Measurements from ENCODE around the gene BACE2.

The BACE2 gene

GRCh38 chr21:41326414-41327080 is 158.6 kb downstream of the BACE2 start:
- Histone ChIP-seq H3K9me3 (no peaks in the 10 kb centered on the region), H3K27me3 (peaks cover 0 to 2% of the 10 kb centered on the region in 2 donors), H3K36me3 (no peaks in the 10 kb centered on the region), H3K27ac (no peak overlapping the region), H3K4me3 (no peak overlapping the region), H3K4me1 (no peaks in the 10 kb centered on the region)
- DNase-seq, result no peak
- TF ChIP-seq CTCF (IDR thresholded peaks at IDR 0.05), result no peak
- intact Hi-C loops (cut with DNase I; ENCODE audit: low total_unique reads), result no loop called here

- intact Hi-C loops (cut with DNase I; ENCODE audit: low total_unique reads), result no loop called here
- peaks cover 0 to 2% of the 10 kb centered on the region in 2 donors for H3K27me3 ChIP-seq
Measured at GRCh38 chr21:41327753-41328152, 159.8 kb downstream of the BACE2 start.

GRCh38 chr21:41328660-41329607 is 161.0 kb downstream of the BACE2 start:
- Histone ChIP-seq H3K4me1 (no peaks in the 10 kb centered on the region), H3K27ac (no peak overlapping the region), H3K36me3 (no peaks in the 10 kb centered on the region), H3K4me3 (no peak overlapping the region), H3K27me3 (no peaks in the 10 kb centered on the region), H3K9me3 (peaks cover 0 to 7% (median 0%) of the 10 kb centered on the region in 3 donors)
- intact Hi-C loops (cut with DNase I; ENCODE audit: low total_unique reads), result no loop called here
- TF ChIP-seq CTCF (IDR thresholded peaks at IDR 0.05), result no peak
- no peak for DNase-seq

More at GRCh38 chr21:41327753-41328152, 159.8 kb downstream of the BACE2 start:
- Histone ChIP-seq H3K4me3 (no peak overlapping the region), H3K9me3 (no peaks in the 10 kb centered on the region), H3K4me1 (no peaks in the 10 kb centered on the region), H3K36me3 (no peaks in the 10 kb centered on the region), H3K27ac (no peak overlapping the region)
- TF ChIP-seq CTCF (IDR thresholded peaks at IDR 0.05), result no peak
- no peak for DNase-seq
